CD4-positive, alpha-beta T cell (primary cell): ENCODE data around the gene DDX54. TPM values are rescaled to one million over a fixed set of nuclear protein-coding genes. Genes with fewer than 3 reads are reported as not detected.

Experiments
- ATAC-seq: fragments of 200-7000 bp; cut with Tn5 transposase; one replicate; pipeline ENCODE4 v1.10.0; 2022; ENCODE audit warnings: mild to moderate bottlenecking; ENCODE audit not compliant: poor library complexity
- CTCF ChIA-PET: fragments of 350-600 bp; sonication (Branson Sonifier 250); formaldehyde crosslinking; loops from one replicate; lab custom pipeline; 2021; ENCODE audit warnings: antibody characterized with exemption, inconsistent platforms; lab: Charles Lee
- POLR2A ChIA-PET: fragments of 350-600 bp; sonication (Branson Sonifier 250); formaldehyde crosslinking; loops from one replicate; lab custom pipeline; 2021; ENCODE audit warnings: antibody characterized with exemption, inconsistent platforms; lab: Charles Lee
- DNase-seq, 14 experiments: peaks; one replicate each; pipeline ENCODE4 v3.0.0-alpha.2; 2013 to 2020; ENCODE audit warnings: mixed read lengths in 2 of 14
- H3K27ac ChIP-seq, 2 donors: one replicate each; pipeline versions ENCODE4 v1.5.1 to v1.7.0; 2013; ENCODE audit warnings: low read length in 2 of 2, low read depth in 1 of 2, mild to moderate bottlenecking in 1 of 2
- H3K27me3 ChIP-seq, 2 experiments: 1 replicate in 1 of 2; 2 replicates in 1 of 2; pipeline versions ENCODE4 v1.6.1 to v1.7.0; 2013; ENCODE audit warnings: low read length in 2 of 2, control low read depth in 1 of 2, mild to moderate bottlenecking in 1 of 2, moderate library complexity in 1 of 2; ENCODE audit not compliant: insufficient read depth in 2 of 2, control insufficient read depth in 1 of 2
- H3K36me3 ChIP-seq: one replicate; pipeline ENCODE4 v1.6.1; 2013; ENCODE audit warnings: low read length, control low read depth; ENCODE audit not compliant: insufficient read depth
- H3K4me1 ChIP-seq: one replicate; pipeline ENCODE4 v1.6.1; 2013; ENCODE audit warnings: low read length, control low read depth; ENCODE audit not compliant: insufficient read depth
- H3K4me3 ChIP-seq: one replicate; pipeline ENCODE4 v1.5.1; 2013; ENCODE audit warnings: mild to moderate bottlenecking, low read length, moderate library complexity
- H3K9me3 ChIP-seq, 2 experiments: 1 replicate in 1 of 2; 2 replicates in 1 of 2; pipeline versions ENCODE4 v1.6.1 to v1.7.0; 2013; ENCODE audit warnings: low read length in 2 of 2, mild to moderate bottlenecking in 2 of 2, control low read depth in 1 of 2, moderate library complexity in 1 of 2; ENCODE audit not compliant: control insufficient read depth in 1 of 2, insufficient read depth in 1 of 2
- H3K27ac Mint-ChIP-seq: one replicate; pipeline ENCODE4 v1.8.0; 2020; ENCODE audit warnings: mixed read lengths
- H3K27me3 Mint-ChIP-seq: one replicate; pipeline ENCODE4 v1.8.0; 2021; ENCODE audit warnings: mixed read lengths
- H3K36me3 Mint-ChIP-seq: one replicate; pipeline ENCODE4 v1.8.0; 2021; ENCODE audit warnings: low read depth, mixed read lengths
- H3K4me1 Mint-ChIP-seq: one replicate; pipeline ENCODE4 v1.8.0; 2021; ENCODE audit warnings: low read depth, mixed read lengths
- H3K4me3 Mint-ChIP-seq: one replicate; pipeline ENCODE4 v1.8.0; 2020; ENCODE audit warnings: mild to moderate bottlenecking, mixed read lengths
- H3K9me3 Mint-ChIP-seq: one replicate; pipeline ENCODE4 v1.8.0; 2020; ENCODE audit warnings: mixed read lengths
- CTCF ChIP-seq: fragments of 200-600 bp; IDR thresholded peaks from one replicate; pipeline ENCODE4 v1.8.0; 2022; ENCODE audit warnings: antibody characterized with exemption, mild to moderate bottlenecking
- intact Hi-C, 2 experiments: fragments of 100-400 bp; cut with DNase I in 1 of 2; cut with micrococcal nuclease in 1 of 2; formaldehyde crosslinking; loops; one replicate each; pipeline versions ENCODE4 v1.15.1 to v1.9.0; 2023 to 2025; cut with DNase I, micrococcal nuclease
- microRNA-seq: library from miRNA; unstranded; fragments of <30 nt; microRNA quantifications from one replicate; pipeline ENCODE4 v1.2.0, GENCODE V29; 2021; ENCODE audit warnings: borderline microRNAs expressed, borderline replicate concordance
- total RNA-seq, 174 experiments: library from RNA in 2 of 174; stranded (reverse) in 2 of 174; gene quantifications; one replicate each; pipeline ENCODE4 v1.2.3 and lab custom pipeline; 2021 to 2026

DDX54 gene
- total RNA-seq, 2 experiments from 2014 or later, result 56.8 to 61.1 TPM

GRCh38 chr12:113109872-113110599, 75.2 kb downstream of the DDX54 start:
- no peak overlapping the region for H3K27ac ChIP-seq
- peaks cover 11% of the 10 kb centered on the region for H3K4me1 Mint-ChIP-seq
- DNase-seq (peak in 1 of 14 experiments; percentile 19), ATAC-seq (peak; percentile 41)
- CTCF ChIA-PET, result no interaction called here
- no peak for TF ChIP-seq CTCF
- H3K27me3 ChIP-seq, result no peaks in the 10 kb centered on the region
- no peaks in the 10 kb centered on the region for H3K36me3 Mint-ChIP-seq
- no peaks in the 10 kb centered on the region for H3K36me3 ChIP-seq
- H3K4me3 Mint-ChIP-seq, result no peak overlapping the region
- no peaks in the 10 kb centered on the region for H3K9me3 ChIP-seq
- POLR2A ChIA-PET, result interaction anchor here (1.3 kb wide), 1 partner anchor 43 kb away, joined by 3 read pairs; no protein-coding TSS in a partner anchor
- H3K27me3 Mint-ChIP-seq, result no peaks in the 10 kb centered on the region
- no peak overlapping the region for H3K4me3 ChIP-seq
- H3K9me3 Mint-ChIP-seq, result no peaks in the 10 kb centered on the region
- peak overlapping the region; percentile 24 for H3K27ac Mint-ChIP-seq
- H3K4me1 ChIP-seq, result peaks cover 14% of the 10 kb centered on the region
- intact Hi-C loops, result loop anchor here in 1 of 2 experiments (2.0 to 5.0 kb wide), 2 partner anchors 49 to 62 kb away; no protein-coding TSS in a partner anchor

- CTCF ChIA-PET, result no interaction called here
- Mint-ChIP-seq H3K36me3 (no peaks in the 10 kb centered on the region), H3K4me1 (peaks cover 11% of the 10 kb centered on the region), H3K27ac (peak overlapping the region; percentile 24), H3K9me3 (no peaks in the 10 kb centered on the region), H3K4me3 (no peak overlapping the region), H3K27me3 (no peaks in the 10 kb centered on the region)
- no peak for TF ChIP-seq CTCF
- H3K4me1 ChIP-seq, result peaks cover 15% of the 10 kb centered on the region
- H3K36me3 ChIP-seq, result no peaks in the 10 kb centered on the region
- intact Hi-C loops, result loop anchor here in 1 of 2 experiments (5.0 kb wide), 1 partner anchor 63 kb away; no protein-coding TSS in a partner anchor
- H3K27me3 ChIP-seq, result no peaks in the 10 kb centered on the region
- no peak overlapping the region for H3K4me3 ChIP-seq
- POLR2A ChIA-PET, result interaction anchor here (0.8 to 1.3 kb wide), 2 partner anchors 43 to 61 kb away, joined by 3 read pairs; no protein-coding TSS in a partner anchor
- no peak overlapping the region for H3K27ac ChIP-seq
- no peak for DNase-seq
- no peaks in the 10 kb centered on the region for H3K9me3 ChIP-seq
- no peak for ATAC-seq
Measured at GRCh38 chr12:113109360-113109759, 75.9 kb downstream of the DDX54 start.

GRCh38 chr12:113108308-113108707, 77.0 kb downstream of the DDX54 start:
- no peaks in the 10 kb centered on the region for H3K36me3 Mint-ChIP-seq
- CTCF ChIA-PET, result no interaction called here
- no peak overlapping the region for H3K4me3 ChIP-seq
- H3K27me3 Mint-ChIP-seq, result no peaks in the 10 kb centered on the region
- no peak overlapping the region for H3K4me3 Mint-ChIP-seq
- DNase-seq, result no peak
- H3K27ac Mint-ChIP-seq, result no peak overlapping the region
- POLR2A ChIA-PET, result interaction anchor here (0.8 kb wide), 1 partner anchor 62 kb away, joined by 3 read pairs; no protein-coding TSS in a partner anchor
- intact Hi-C loops, result loop anchor here in 1 of 2 experiments (5.0 kb wide), 1 partner anchor 64 kb away; no protein-coding TSS in a partner anchor
- H3K27me3 ChIP-seq, result no peaks in the 10 kb centered on the region
- H3K27ac ChIP-seq, result no peak overlapping the region
- no peak for ATAC-seq
- H3K9me3 ChIP-seq, result no peaks in the 10 kb centered on the region
- peaks cover 24% of the 10 kb centered on the region for H3K4me1 ChIP-seq
- peaks cover 19% of the 10 kb centered on the region for H3K4me1 Mint-ChIP-seq
- no peak for TF ChIP-seq CTCF
- no peaks in the 10 kb centered on the region for H3K36me3 ChIP-seq
- H3K9me3 Mint-ChIP-seq, result no peaks in the 10 kb centered on the region

Small RNA genes lying within 50 kb of the gene (microRNA-seq; reads per million reads assigned to microRNA genes)
- gene MIR7106, result not detected

Other genes with a start within 250 kb of the DDX54 start
- gene OAS3, start 247.0 kb downstream of the DDX54 start, total RNA-seq, result 10 to 100 TPM; 13.9 to 14.5 TPM
- gene OAS2, start 207.0 kb downstream of the DDX54 start, total RNA-seq, result 10 to 100 TPM; 15.0 to 16.2 TPM
- 10 to 100 TPM; 14.0 to 14.2 TPM for gene DTX1, start 128.7 kb downstream of the DDX54 start, total RNA-seq
- gene RASAL1, start 49.7 kb downstream of the DDX54 start, total RNA-seq, result 1 to 10 TPM; 1.2 to 2.7 TPM
- 1 to 10 TPM in 1 of 2 experiments, under 1 TPM in 1; 0.92 to 1.2 TPM for gene CFAP73, start 35.8 kb downstream of the DDX54 start, total RNA-seq
- 1 to 10 TPM; 2.9 to 3.3 TPM for gene RITA1, start 243 bp upstream of the DDX54 start, total RNA-seq
- gene TPCN1, start 36.0 kb upstream of the DDX54 start, total RNA-seq, result 10 to 100 TPM; 52.4 to 59.7 TPM
- 10 to 100 TPM; 85.3 to 92.7 TPM for gene SLC8B1, start 149.6 kb upstream of the DDX54 start, total RNA-seq
- gene PLBD2, start 173.1 kb upstream of the DDX54 start, total RNA-seq, result 10 to 100 TPM; 10.4 to 12.2 TPM
- gene SDS, start 218.4 kb upstream of the DDX54 start, total RNA-seq, result not detected
- gene SDSL, start 236.9 kb upstream of the DDX54 start, total RNA-seq, result under 1 TPM; 0.47 to 0.50 TPM